Fibroblast of pulmonary artery (primary cell): ENCODE data around the gene EVL.

Experiments used
- DNase-seq: peaks from one replicate; pipeline ENCODE4 v3.0.0-alpha.2; 2010; ENCODE audit warnings: low read depth
- H3K4me3 ChIP-seq: replicated peaks from 2 replicates; pipeline ENCODE4 v1.5.1; 2011; ENCODE audit warnings: low read depth, mild to moderate bottlenecking, control low read depth, low read length, moderate library complexity
- CTCF ChIP-seq: IDR thresholded peaks from 2 replicates; pipeline ENCODE4 v1.5.1; 2011; ENCODE audit warnings: mild to moderate bottlenecking, control low read depth, low read length, inconsistent platforms; ENCODE audit errors: missing control alignments

EVL gene

DNA sequence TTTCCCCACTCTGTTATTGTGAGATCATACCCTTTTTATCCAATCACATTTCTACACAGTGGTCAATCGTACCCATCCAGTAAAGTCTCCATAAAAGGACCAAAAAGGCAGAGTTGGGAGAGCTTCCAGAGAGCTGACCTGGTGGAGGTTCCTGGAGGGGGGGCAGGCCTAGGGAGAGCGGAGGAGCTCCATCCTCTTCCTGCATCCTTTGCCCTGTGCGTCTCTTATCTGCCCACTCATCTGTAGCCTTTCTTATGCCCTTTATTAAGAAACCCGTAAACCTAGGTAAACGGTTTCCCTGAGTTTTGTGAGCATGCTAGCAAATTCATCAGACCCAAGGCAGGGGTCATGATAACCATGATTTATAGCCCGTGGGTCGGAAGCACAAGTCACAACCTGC, 26.2 kb downstream of the EVL start:
- no peak for DNase-seq
- TF ChIP-seq CTCF = no peak
- no peak overlapping the region for H3K4me3 ChIP-seq

DNA sequence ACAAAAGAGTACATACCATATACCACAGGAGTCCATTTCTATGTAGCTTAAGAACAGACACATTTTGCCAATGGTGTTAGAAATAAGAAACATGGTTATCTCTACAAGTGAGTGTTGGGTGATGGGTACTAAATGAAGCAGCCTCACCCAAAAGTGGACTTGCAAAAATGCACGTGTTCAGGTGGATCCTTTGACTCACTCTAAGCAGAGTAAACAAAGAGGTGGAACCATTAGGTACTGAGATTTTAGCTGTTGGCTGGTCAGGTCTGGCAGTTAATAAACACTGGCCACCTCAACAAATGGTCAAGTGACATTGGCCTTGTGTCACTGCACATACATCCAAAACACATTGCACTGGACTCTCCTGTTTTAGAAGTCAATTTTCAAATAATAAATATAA, 27.6 kb downstream of the EVL start:
- TF ChIP-seq CTCF = no peak
- no peak overlapping the region for H3K4me3 ChIP-seq
- DNase-seq = no peak

DNA sequence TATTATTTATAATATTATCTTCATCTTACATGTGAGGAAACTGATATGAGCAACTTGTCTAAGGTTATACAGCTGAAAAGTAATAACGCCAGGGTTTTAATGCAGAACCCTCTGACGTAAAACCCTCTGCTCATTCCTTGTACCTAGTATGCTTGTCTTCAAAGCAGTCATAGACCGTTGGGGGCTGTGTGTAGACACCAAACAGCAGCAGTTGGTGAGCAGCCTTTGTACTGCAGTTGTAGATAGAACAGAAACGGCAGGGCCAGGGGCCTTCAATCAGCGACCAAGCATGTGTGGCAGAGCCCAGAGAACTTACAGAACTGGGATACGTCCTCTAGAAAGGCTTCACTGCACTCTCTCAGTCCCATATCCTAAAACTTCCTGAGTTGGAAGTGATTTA, 28.1 kb downstream of the EVL start:
- TF ChIP-seq CTCF = no peak
- no peak for DNase-seq
- H3K4me3 ChIP-seq = no peak overlapping the region

- H3K4me3 ChIP-seq = no peak overlapping the region
- TF ChIP-seq CTCF = no peak
- DNase-seq = peak; percentile 36
Measured at GRCh38 chr14:100096656-100097055, 31.4 kb downstream of the EVL start.

GRCh38 chr14:100098171-100098570, 32.9 kb downstream of the EVL start:
- no peak overlapping the region for H3K4me3 ChIP-seq
- no peak for DNase-seq
- no peak for TF ChIP-seq CTCF

GRCh38 chr14:100100032-100100703, 34.9 kb downstream of the EVL start:
- H3K4me3 ChIP-seq = no peak overlapping the region
- no peak for TF ChIP-seq CTCF
- peak; percentile 32 for DNase-seq

- no peak for TF ChIP-seq CTCF
- no peak overlapping the region for H3K4me3 ChIP-seq
- DNase-seq = no peak
Measured at GRCh38 chr14:100102156-100102785, 37.0 kb downstream of the EVL start.
